ENCODE results near the gene ELFN1.

The ELFN1 gene

DNA sequence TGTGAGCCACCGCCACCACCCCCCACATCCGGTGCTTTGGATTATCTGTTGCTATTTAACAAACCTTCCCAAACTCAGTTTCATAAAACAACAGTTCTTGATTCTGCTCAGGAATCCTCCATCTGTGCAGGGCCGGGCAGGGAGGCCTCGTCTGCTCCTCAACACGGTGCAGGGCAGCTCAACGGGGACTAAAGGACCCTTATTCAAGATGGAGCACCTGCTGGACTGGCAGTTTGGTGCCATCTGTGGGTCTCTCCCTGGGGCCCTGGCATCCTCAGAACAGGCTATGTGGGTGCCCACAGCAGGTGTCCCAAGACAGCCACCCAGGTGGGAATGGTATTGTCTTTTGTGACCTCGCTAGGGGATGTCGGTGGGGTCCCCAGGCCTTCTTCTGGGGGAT is 31.0 kb upstream of the ELFN1 start:
- TF ChIP-seq, protein P1, sequence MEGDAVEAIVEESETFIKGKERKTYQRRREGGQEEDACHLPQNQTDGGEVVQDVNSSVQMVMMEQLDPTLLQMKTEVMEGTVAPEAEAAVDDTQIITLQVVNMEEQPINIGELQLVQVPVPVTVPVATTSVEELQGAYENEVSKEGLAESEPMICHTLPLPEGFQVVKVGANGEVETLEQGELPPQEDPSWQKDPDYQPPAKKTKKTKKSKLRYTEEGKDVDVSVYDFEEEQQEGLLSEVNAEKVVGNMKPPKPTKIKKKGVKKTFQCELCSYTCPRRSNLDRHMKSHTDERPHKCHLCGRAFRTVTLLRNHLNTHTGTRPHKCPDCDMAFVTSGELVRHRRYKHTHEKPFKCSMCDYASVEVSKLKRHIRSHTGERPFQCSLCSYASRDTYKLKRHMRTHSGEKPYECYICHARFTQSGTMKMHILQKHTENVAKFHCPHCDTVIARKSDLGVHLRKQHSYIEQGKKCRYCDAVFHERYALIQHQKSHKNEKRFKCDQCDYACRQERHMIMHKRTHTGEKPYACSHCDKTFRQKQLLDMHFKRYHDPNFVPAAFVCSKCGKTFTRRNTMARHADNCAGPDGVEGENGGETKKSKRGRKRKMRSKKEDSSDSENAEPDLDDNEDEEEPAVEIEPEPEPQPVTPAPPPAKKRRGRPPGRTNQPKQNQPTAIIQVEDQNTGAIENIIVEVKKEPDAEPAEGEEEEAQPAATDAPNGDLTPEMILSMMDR (conservative IDR thresholded peaks at IDR 0.05) = no peak

GRCh38 chr7:1639532-1640175 is 30.4 kb upstream of the ELFN1 start:
- no peak overlapping the region for H3K27ac ChIP-seq

More for the DNA sequence above, 31.0 kb upstream of the ELFN1 start:
- H3K27ac ChIP-seq = no peak overlapping the region

DNA sequence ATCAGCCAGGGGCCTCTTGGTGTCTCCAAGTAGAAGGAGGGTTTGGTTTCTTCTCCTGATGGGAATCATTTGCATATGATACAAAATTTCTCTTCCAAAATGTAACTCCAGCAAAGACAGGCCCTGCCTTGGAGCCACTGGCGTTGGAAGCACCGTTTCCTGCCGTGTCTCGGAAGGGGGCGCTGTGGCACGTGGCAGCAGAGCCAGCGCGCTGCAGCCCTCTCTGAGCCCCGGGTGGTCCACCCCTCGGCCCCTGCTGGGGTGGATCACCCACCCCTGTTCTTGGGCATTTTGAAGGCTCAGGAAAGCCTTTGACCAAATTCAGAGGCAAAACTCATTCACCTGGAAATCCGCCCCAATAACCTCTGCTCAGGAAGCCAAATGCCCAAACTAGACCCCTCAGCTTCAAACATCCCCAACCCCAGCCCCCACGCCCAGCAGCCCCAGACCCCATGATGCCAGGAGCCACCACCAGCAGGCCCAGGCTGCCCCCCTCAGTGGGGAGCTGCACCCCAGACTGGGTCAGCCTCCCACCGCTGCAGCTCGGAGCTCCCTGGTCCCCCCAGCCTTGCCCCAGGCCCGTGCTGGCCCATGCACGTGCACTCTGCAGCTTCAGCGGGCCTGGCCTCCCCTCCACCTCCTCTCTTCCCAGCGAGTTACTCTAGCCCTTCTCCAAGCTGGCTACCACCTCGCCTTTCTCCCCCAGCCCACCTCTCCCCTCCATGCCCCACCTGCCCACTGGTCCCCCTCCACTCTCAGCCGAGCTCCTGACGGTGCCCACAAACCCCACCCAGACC is 29.5 kb upstream of the ELFN1 start:
- TF ChIP-seq, protein P1 (conservative IDR thresholded peaks at IDR 0.05) = no peak
- no peak overlapping the region for H3K27ac ChIP-seq

More at GRCh38 chr7:1639532-1640175, 30.4 kb upstream of the ELFN1 start:
- TF ChIP-seq, protein P1 (conservative IDR thresholded peaks at IDR 0.05) = no peak

- TF ChIP-seq, protein P1 (conservative IDR thresholded peaks at IDR 0.05) = no peak
- no peak overlapping the region for H3K27ac ChIP-seq
Measured at GRCh38 chr7:1641173-1641572, 28.9 kb upstream of the ELFN1 start.

- TF ChIP-seq, protein P1 (conservative IDR thresholded peaks at IDR 0.05) = no peak
- H3K27ac ChIP-seq = no peak overlapping the region
Measured at GRCh38 chr7:1641661-1642260, 28.3 kb upstream of the ELFN1 start.

- TF ChIP-seq, protein P1 (conservative IDR thresholded peaks at IDR 0.05) = no peak
- H3K27ac ChIP-seq = no peak overlapping the region
Measured at GRCh38 chr7:1642291-1642731, 27.8 kb upstream of the ELFN1 start.
